Measurements from ENCODE around the gene RBBP8NL. TPM values are rescaled to one million over a fixed set of nuclear protein-coding genes. Genes with fewer than 3 reads are reported as not detected.

The RBBP8NL gene
- total RNA-seq, 1 donor from 2014 or later: not detected

- no peak for TF ChIP-seq CTCF (IDR thresholded peaks at IDR 0.05; ENCODE audit: insufficient read depth, low read length, poor library complexity, severe bottlenecking)
- no peaks in the 10 kb centered on the region for H3K36me3 ChIP-seq (ENCODE audit: control insufficient read depth, insufficient read depth, low read length)
- DNase-seq (ENCODE audit: low read depth): no peak
- H3K27me3 ChIP-seq (ENCODE audit: control insufficient read depth, insufficient read depth, low read length): peaks cover 62% of the 10 kb centered on the region
- H3K4me3 ChIP-seq (ENCODE audit: low read depth, low read length): no peak overlapping the region
Observed at GRCh38 chr20:62469352-62469751, 42.0 kb upstream of the RBBP8NL start.

- H3K36me3 ChIP-seq (ENCODE audit: control insufficient read depth, insufficient read depth, low read length): no peaks in the 10 kb centered on the region
- no peak overlapping the region for H3K4me3 ChIP-seq (ENCODE audit: low read depth, low read length)
- H3K27me3 ChIP-seq (ENCODE audit: control insufficient read depth, insufficient read depth, low read length): peaks cover 45% of the 10 kb centered on the region
- TF ChIP-seq CTCF (IDR thresholded peaks at IDR 0.05; ENCODE audit: insufficient read depth, low read length, poor library complexity, severe bottlenecking): no peak
- no peak for DNase-seq (ENCODE audit: low read depth)
Observed at GRCh38 chr20:62466806-62467537, 39.6 kb upstream of the RBBP8NL start.

DNA sequence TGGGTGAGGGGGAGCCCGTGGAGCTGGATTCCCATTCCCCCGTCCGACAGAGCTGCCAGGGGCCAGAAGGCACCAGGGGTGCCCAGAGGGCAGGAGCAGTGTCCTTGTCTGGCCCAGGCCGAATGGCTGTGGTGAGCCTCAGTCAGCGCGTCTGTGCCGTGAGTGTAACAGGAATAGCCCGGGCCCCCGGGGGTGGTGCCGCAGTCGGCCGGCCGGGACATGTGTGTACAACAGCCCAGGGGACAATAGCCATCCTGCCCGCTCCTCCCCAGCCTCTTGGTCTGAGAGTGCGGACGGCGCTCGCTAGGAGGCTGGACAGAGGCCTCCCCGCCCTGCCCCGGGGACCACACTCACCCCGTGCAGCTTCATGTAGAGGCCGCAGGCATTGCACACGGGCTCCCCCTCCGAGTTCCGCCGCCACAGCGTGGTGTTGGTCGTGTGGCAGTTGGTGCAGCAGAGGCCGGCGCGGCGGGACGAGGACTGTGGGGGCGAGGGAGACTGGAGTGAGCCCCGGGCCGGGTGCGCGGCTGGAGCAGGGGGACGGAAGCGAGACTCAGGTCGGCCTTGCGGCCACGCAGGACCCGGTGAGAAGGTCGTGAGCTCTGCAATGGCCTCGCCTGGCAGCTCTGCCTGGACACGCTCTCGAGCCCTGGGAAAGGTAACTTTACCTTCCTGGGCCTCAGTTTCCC is 38.9 kb upstream of the RBBP8NL start:
- no peak for TF ChIP-seq CTCF (IDR thresholded peaks at IDR 0.05; ENCODE audit: insufficient read depth, low read length, poor library complexity, severe bottlenecking)

GRCh38 chr20:62464990-62465389 is 37.7 kb upstream of the RBBP8NL start:
- no peak for DNase-seq (ENCODE audit: low read depth)
- TF ChIP-seq CTCF (IDR thresholded peaks at IDR 0.05; ENCODE audit: insufficient read depth, low read length, poor library complexity, severe bottlenecking): no peak
- H3K36me3 ChIP-seq (ENCODE audit: control insufficient read depth, insufficient read depth, low read length): no peaks in the 10 kb centered on the region
- no peak overlapping the region for H3K4me3 ChIP-seq (ENCODE audit: low read depth, low read length)
- H3K27me3 ChIP-seq (ENCODE audit: control insufficient read depth, insufficient read depth, low read length): peaks cover 46% of the 10 kb centered on the region

More for the DNA sequence above, 38.9 kb upstream of the RBBP8NL start:
- DNase-seq (ENCODE audit: low read depth): no peak
- Histone ChIP-seq H3K4me3 (ENCODE audit: low read depth, low read length) (no peak overlapping the region), H3K27me3 (ENCODE audit: control insufficient read depth, insufficient read depth, low read length) (peaks cover 47% of the 10 kb centered on the region), H3K36me3 (ENCODE audit: control insufficient read depth, insufficient read depth, low read length) (no peaks in the 10 kb centered on the region)

DNA sequence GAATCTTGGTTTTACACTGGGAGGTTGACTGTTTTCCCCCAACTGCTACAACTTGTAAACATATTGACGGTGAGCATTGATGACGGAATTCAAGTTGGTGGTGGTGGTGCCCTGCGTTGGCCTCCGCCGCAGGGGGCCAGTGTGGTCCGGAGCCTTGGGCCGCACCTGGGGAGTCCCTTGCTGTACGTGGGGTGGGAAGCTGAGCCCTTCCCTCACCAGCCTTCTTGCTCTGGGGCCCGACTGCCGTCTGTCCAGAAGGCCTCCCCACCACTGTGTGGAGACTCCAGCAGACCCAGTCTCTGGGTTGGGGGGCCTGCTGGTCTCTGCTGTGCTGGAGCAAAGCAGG is 37.1 kb upstream of the RBBP8NL start:
- Histone ChIP-seq H3K27me3 (ENCODE audit: control insufficient read depth, insufficient read depth, low read length) (peaks cover 44% of the 10 kb centered on the region), H3K36me3 (ENCODE audit: control insufficient read depth, insufficient read depth, low read length) (no peaks in the 10 kb centered on the region), H3K4me3 (ENCODE audit: low read depth, low read length) (no peak overlapping the region)
- TF ChIP-seq CTCF (IDR thresholded peaks at IDR 0.05; ENCODE audit: insufficient read depth, low read length, poor library complexity, severe bottlenecking): no peak
- no peak for DNase-seq (ENCODE audit: low read depth)
